Heart right ventricle (tissue), 16 donors: ENCODE measurements around the gene SMURF1. TPM values are rescaled to one million over a fixed set of nuclear protein-coding genes. Genes with fewer than 3 reads are reported as not detected.

ENCODE experiments used
- ATAC-seq, 8 donors: fragments of 200-7000 bp; cut with Tn5 transposase; one replicate each; pipeline ENCODE4 v1.9.1; 2020; ENCODE audit warnings: mild to moderate bottlenecking in 8 of 8, moderate library complexity in 8 of 8, moderate number of reproducible peaks in 1 of 8
- DNase-seq, 2 donors: peaks; one replicate each; pipeline ENCODE4 v3.0.0-alpha.2; 2020
- H3K27ac ChIP-seq, 10 donors: fragments of 200-600 bp; sonication (generic) in 2 of 10; one replicate each; pipeline versions ENCODE4 v1.5.0 to v1.8.0; 2020 to 2022; ENCODE audit warnings: mild to moderate bottlenecking in 3 of 10
- H3K27me3 ChIP-seq, 7 donors: fragments of 200-600 bp; one replicate each; pipeline ENCODE4 v1.8.0; 2021 to 2022; ENCODE audit warnings: mild to moderate bottlenecking in 2 of 7
- H3K36me3 ChIP-seq, 9 donors: fragments of 200-600 bp; sonication (generic) in 1 of 9; one replicate each; pipeline versions ENCODE4 v1.5.0 to v1.8.0; 2020 to 2022; ENCODE audit warnings: mild to moderate bottlenecking in 2 of 9
- H3K4me1 ChIP-seq, 9 donors: fragments of 200-600 bp; sonication (generic) in 1 of 9; one replicate each; pipeline versions ENCODE4 v1.5.0 to v1.8.0; 2020 to 2022; ENCODE audit warnings: mild to moderate bottlenecking in 4 of 9
- H3K4me3 ChIP-seq, 10 donors: fragments of 200-600 bp; sonication (generic) in 2 of 10; one replicate each; pipeline versions ENCODE4 v1.5.0 to v1.8.0; 2020 to 2022; ENCODE audit warnings: mild to moderate bottlenecking in 7 of 10, moderate library complexity in 2 of 10
- H3K9me3 ChIP-seq, 11 donors: fragments of 200-600 bp in 10 of 11; sonication (generic) in 2 of 11; one replicate each; pipeline versions ENCODE4 v1.5.0 to v1.8.0; 2013 to 2022; ENCODE audit warnings: mild to moderate bottlenecking in 2 of 11, control low read depth in 1 of 11, moderate library complexity in 1 of 11
- CTCF ChIP-seq, 9 donors: fragments of 200-600 bp; sonication (generic) in 2 of 9; IDR thresholded peaks; one replicate each; pipeline versions ENCODE4 v1.5.0 to v1.8.0; 2021 to 2022; ENCODE audit warnings: antibody characterized with exemption in 9 of 9, mild to moderate bottlenecking in 5 of 9, moderate library complexity in 1 of 9
- WGBS, 2 donors: extraction: QIAGEN DNeasy Blood & Tissue Kit; methylation state at CpG; one replicate each; pipeline ENCODE4 v1.1.7; 2013; ENCODE audit warnings: inconsistent platforms in 1 of 2; 5-methylcytosine and 5-hydroxymethylcytosine counted together
- intact Hi-C, 10 donors: fragments of 100-400 bp; cut with DNase I; formaldehyde crosslinking; loops; one replicate each; pipeline versions ENCODE4 v1.11.1 to v1.14.2; 2022
- polyA plus RNA-seq, 2 donors: library from polyadenylated mRNA; stranded (reverse); fragments of 200-250 nt; gene quantifications; one replicate each; pipeline ENCODE4 v1.2.3, GENCODE V29; 2013
- total RNA-seq, 10 donors: library from RNA; stranded (reverse); fragmentation: NEBNext Ultra II Directional in 3 of 10; extraction: Animal tissue kit (Norgen Biotek cat#: 25700) in 3 of 10; gene quantifications; one replicate each; pipeline versions ENCODE4 v1.2.1 to v1.2.4, GENCODE V29; 2021 to 2023
- donor health status: Arrhythmogenic right ventricular cardiomyopathy.
- donor health status: ischemic (EF 13 %, LVEDD 7.1; RV severe dilation, severe dysfunction).
- donor health status: healthy with polysubstance abuse.
- donor health status: DM: no; HTN: yes; CAD: no.
- donor health status: DM: no; HTN: no; CAD: no.
- donor health status: ischemic (EF 25% LVEDD 6.9; RV normal size, moderate dysfunction).
- donor health status: ischemic (EF 25% LVEDD 5.7; RV mildly dilated, moderate dysfunction).
- donor health status: healthy.
- donor health status: DM: yes; HTN: yes; CAD: no.
- donor health status: Ischemic cardiomyopathy.
- donor health status: ischemic (EF 35%, LVEDD 5.7; RV mildly dilated, moderate dysfunction).
- donor health status: nonischemic (EF 11% LVEDD 7.7; RV severe dilation, severe dysfunction).
- donor health status: DM: yes; HTN: yes; CAD: no.
- donor health status: PGD.
- donor health status: ischemic (EF 29% LVEDD 5.4; RV normal size, mild dysfunction).
- donor health status: nonischemic (EF 23%, LVEDD 6.1; RV moderate dilation, normal function).

Gene SMURF1
- total and polyA plus RNA-seq, 12 donors: 4.2 to 14.7 (median 10.8) TPM

GRCh38 chr7:99124236-99124635, 19.7 kb downstream of the SMURF1 start:
- no peak for TF ChIP-seq CTCF (IDR thresholded peaks at IDR 0.05)
- Histone ChIP-seq H3K27me3 (no peaks in the 10 kb centered on the region), H3K36me3 (peaks cover 0 to 6% (median 0%) of the 10 kb centered on the region in 9 donors), H3K4me1 (peaks cover 7 to 85% (median 57%) of the 10 kb centered on the region in 9 donors), H3K9me3 (peaks cover 0 to 4% (median 0%) of the 10 kb centered on the region in 11 donors), H3K4me3 (no peak overlapping the region), H3K27ac (peak overlapping the region in 3 of 10 donors; percentile 6 to 43 (median 42))
- no peak for ATAC-seq
- no peak for DNase-seq
- WGBS, 2 donors: 60 to 67% methylated on average over 4 of the region's 4 CpGs
- intact Hi-C loops: no loop called here

- peaks cover 0 to 6% (median 0%) of the 10 kb centered on the region in 9 donors for H3K36me3 ChIP-seq
- H3K27me3 ChIP-seq: no peaks in the 10 kb centered on the region
- 56 to 61% methylated on average over 1 of the region's 1 CpG for WGBS, 2 donors
- peak in 1 of 8 donors; percentile 50 for ATAC-seq
- H3K27ac ChIP-seq: peak overlapping the region in 3 of 10 donors; percentile 6 to 43 (median 42)
- H3K4me3 ChIP-seq: no peak overlapping the region
- peaks cover 7 to 85% (median 55%) of the 10 kb centered on the region in 9 donors for H3K4me1 ChIP-seq
- no peak for DNase-seq
- intact Hi-C loops: no loop called here
- peaks cover 0 to 4% (median 0%) of the 10 kb centered on the region in 11 donors for H3K9me3 ChIP-seq
- no peak for TF ChIP-seq CTCF (IDR thresholded peaks at IDR 0.05)
These were observed 20.3 kb downstream of the SMURF1 start for GRCh38 chr7:99123571-99124033.

GRCh38 chr7:99122762-99123161, 21.1 kb downstream of the SMURF1 start:
- Histone ChIP-seq H3K27ac (no peak overlapping the region), H3K36me3 (peaks cover 0 to 6% (median 0%) of the 10 kb centered on the region in 9 donors), H3K27me3 (no peaks in the 10 kb centered on the region), H3K4me3 (no peak overlapping the region), H3K4me1 (peaks cover 7 to 82% (median 52%) of the 10 kb centered on the region in 9 donors), H3K9me3 (peaks cover 0 to 4% (median 0%) of the 10 kb centered on the region in 11 donors)
- 87% methylated on average over 6 of the region's 6 CpGs for WGBS, 2 donors
- TF ChIP-seq CTCF (IDR thresholded peaks at IDR 0.05): no peak
- intact Hi-C loops: no loop called here
- DNase-seq (no peak), ATAC-seq (no peak)

GRCh38 chr7:99121496-99122021, 22.3 kb downstream of the SMURF1 start:
- Histone ChIP-seq H3K27ac (peak overlapping the region in 9 of 10 donors; percentile 21 to 76 (median 61)), H3K4me3 (peak overlapping the region in 1 of 10 donors; percentile 8), H3K36me3 (peaks cover 0 to 6% (median 0%) of the 10 kb centered on the region in 9 donors), H3K9me3 (peaks cover 0 to 9% (median 0%) of the 10 kb centered on the region in 11 donors), H3K4me1 (peaks cover 7 to 74% (median 45%) of the 10 kb centered on the region in 9 donors), H3K27me3 (no peaks in the 10 kb centered on the region)
- TF ChIP-seq CTCF (IDR thresholded peaks at IDR 0.05): no peak
- intact Hi-C loops: no loop called here
- WGBS, 2 donors: 43 to 47% methylated on average over 13 of the region's 13 CpGs
- ATAC-seq (peak; percentile 56 to 81 (median 74)), DNase-seq (peak in 1 of 2 donors; percentile 42)
